ENCODE measurements around the gene TMPRSS9.
A peak's percentile ranks its signal among the peaks of the same experiment; 100 is the strongest.
"Not testable (repeated sequence)": the region's sequence is repeated elsewhere in the genome, so short reads cannot be mapped to it uniquely, and the experiment has no call there.

Gene TMPRSS9

DNA sequence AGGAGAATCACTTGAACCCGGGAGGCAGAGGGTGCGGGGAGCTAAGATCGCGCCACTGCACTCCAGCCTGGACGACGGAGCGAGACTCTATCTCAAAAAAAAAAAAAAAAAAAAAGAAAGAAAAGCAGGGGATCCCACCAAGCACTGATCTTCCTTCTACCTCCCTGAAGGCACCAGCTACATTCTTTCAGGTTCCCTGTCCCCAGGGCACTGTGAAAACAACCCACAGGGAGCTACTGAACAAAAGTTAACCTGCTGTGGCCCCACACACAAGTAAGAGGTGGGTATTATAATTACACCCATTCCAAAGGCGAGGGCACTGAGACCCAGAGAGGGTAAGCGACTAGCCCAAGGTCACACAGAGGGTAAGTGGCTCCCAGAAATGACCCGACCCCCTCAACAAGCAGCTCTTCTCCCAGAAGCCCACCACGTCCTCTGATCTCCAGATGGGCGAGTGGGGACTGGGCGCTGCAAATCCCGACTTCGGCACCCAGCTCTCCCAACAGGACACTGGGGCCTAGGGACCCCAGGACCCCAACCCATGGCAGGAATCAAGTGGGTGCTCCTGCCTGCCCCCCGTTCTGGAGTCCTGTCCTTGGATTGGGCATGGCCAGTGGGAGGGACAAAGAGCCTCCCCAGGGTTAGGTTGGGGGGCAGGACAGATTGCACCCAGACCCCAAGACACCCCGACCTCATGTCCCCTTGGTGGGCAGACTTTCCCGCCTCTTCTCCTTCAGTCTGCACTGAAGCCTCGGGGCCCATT is 94.3 kb downstream of the TMPRSS9 start:
- Mint-ChIP-seq H3K4me3 (no peak overlapping the region), H3K4me1 (ENCODE audit: low read depth) (peaks cover 25% of the 10 kb centered on the region), H3K27ac (peak overlapping the region; percentile 85), H3K36me3 (ENCODE audit: low read depth) (peaks cover 20% of the 10 kb centered on the region), H3K27me3 (no peaks in the 10 kb centered on the region), H3K9me3 (no peaks in the 10 kb centered on the region)
- intact Hi-C loops (cut with micrococcal nuclease): no loop called here

DNA sequence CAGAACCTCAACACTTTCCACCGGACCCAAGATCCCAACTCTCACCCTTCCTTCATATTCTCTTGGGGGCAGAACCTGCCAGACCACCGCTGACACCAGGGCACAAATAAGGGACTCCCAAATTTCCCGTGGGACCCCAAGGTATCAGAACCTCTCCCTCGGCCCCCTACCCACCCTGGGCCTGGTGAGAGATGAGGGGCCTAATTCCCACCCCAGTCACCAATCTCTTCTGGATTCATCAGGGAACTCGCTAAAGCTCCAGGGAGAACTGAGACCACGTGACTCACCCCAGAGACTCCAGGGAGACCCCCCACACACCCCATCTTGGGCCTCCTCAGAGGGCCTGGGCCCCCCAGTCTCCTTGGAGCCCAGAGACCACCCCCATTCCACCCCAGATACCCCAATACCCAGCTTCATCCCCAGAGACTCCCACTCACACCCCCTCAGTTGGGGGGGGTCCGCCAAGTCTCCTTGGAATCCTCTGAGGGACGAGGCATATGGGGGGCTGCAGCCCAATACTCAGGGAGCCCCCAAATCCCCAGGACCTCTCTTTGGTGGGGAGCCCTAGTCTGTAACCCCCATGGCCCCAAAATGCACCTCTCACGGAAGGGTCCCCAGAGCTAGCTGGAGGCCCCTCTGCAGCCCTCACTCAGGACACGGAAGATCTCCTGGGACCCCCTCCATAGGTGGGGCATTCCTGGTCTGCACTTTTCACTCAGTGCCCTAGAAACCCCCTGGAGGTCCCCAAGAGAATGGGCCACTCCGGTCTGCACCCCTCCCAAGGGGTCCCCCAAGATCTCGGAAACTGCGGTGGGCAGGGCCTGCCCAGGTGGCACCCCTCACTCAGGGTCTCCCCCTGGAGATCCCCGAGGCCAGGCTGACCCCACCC is 95.1 kb downstream of the TMPRSS9 start:
- Mint-ChIP-seq H3K9me3 (no peaks in the 10 kb centered on the region), H3K4me1 (ENCODE audit: low read depth) (peaks cover 31% of the 10 kb centered on the region), H3K27ac (peak overlapping the region; percentile 85), H3K27me3 (no peaks in the 10 kb centered on the region), H3K4me3 (peak overlapping the region; percentile 81), H3K36me3 (ENCODE audit: low read depth) (peaks cover 17% of the 10 kb centered on the region)
- intact Hi-C loops (cut with micrococcal nuclease): no loop called here

DNA sequence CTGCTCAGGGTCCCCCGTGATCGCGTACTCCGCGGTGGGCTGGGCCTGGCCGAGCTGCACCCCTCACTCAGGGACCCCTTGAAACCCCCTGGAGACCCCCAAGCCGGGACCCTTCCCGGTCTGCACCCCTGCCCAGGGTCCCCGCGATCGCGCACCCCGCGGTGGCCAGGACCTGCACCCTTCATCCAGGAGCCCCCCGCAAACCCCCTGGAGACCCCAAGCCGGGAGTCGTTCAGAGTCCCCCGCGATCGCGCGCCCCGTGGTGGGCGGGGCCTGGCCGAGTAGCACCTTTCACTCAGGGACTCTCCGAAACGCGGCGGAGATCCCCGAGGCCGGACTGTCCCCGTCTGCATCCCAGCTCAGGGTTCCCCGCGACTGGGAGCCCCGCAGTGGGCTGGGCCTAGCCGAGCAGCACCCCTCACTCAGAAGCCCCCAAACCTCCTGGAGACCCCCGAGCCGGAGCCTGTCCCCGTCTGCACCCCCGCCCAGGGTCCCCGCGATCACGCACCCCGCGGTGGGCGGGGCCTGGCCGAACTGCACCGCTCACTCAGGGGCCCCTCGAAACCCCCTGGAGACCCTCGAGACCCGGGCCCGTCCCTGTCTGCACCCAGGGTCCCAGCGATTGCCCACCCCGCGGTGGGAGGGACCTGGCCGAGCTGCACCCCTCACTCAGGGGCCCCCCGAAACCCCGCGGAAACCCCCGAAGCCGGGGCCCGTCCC is 95.9 kb downstream of the TMPRSS9 start:
- H3K27me3 Mint-ChIP-seq: no peaks in the 10 kb centered on the region
- no peaks in the 10 kb centered on the region for H3K9me3 Mint-ChIP-seq
- H3K4me3 Mint-ChIP-seq: peak overlapping the region; percentile 81
- H3K36me3 Mint-ChIP-seq (ENCODE audit: low read depth): peaks cover 9% of the 10 kb centered on the region
- intact Hi-C loops (cut with micrococcal nuclease): no loop called here
- H3K4me1 Mint-ChIP-seq (ENCODE audit: low read depth): peaks cover 33% of the 10 kb centered on the region
- H3K27ac Mint-ChIP-seq: peak overlapping the region; percentile 85

DNA sequence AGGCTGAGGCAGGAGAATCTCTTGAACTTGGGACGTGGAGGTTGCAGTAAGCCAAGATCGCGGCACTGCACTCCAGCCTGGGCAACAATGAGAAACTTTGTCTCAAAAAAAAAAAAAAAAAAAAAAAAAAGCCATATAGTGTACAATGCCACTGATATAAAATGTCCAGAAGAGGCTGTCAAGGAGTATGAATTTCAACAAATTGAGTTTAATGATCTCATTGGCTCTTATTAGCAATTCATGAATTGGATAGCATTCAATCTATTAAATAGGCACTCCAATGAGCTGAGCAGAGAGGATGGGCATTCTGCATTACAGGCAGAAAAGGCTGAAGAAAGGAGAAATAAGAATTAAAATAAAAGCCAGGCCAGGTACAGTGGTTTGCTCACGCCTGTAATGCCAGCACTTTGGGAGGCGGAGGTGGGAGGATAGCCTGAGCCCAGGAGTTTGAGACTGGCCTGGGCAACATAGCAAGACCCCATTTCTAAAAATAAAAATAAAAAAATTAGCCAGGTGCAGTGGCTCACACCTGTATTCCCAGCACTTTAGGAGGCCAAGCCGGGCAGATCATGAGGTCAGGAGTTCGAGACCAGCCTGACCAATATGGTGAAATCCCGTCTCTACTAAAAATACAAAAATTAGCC is 97.5 kb downstream of the TMPRSS9 start:
- Mint-ChIP-seq H3K36me3 (ENCODE audit: low read depth) (peaks cover 6% of the 10 kb centered on the region), H3K27ac (peak overlapping the region; percentile 85), H3K9me3 (no peaks in the 10 kb centered on the region), H3K4me1 (ENCODE audit: low read depth) (peaks cover 48% of the 10 kb centered on the region), H3K4me3 (peak overlapping the region; percentile 70), H3K27me3 (peaks cover 6% of the 10 kb centered on the region)
- intact Hi-C loops (cut with micrococcal nuclease): no loop called here

DNA sequence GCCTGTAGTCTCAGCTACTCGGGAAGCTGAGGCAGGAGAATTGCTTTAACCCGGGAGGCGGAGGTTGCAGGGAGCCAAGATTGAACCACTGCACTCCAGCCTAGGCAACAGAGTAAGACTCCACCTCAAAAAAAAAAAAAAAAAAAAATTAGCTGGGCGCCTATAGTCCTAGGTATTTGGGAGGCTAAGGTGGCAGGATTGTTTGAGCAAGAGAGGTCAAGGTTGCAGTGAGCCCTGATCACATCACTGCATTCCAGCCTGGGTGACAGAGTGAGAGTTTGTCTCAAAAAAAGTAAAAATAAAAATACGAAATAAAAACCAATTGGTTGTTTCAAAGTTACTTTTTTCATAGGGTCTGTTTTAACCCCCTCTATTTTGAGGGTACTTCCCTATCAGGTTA is 98.0 kb downstream of the TMPRSS9 start:
- intact Hi-C loops (cut with micrococcal nuclease): no loop called here
- Mint-ChIP-seq H3K4me1 (ENCODE audit: low read depth) (peaks cover 48% of the 10 kb centered on the region), H3K4me3 (no peak overlapping the region), H3K9me3 (no peaks in the 10 kb centered on the region), H3K36me3 (ENCODE audit: low read depth) (peaks cover 6% of the 10 kb centered on the region), H3K27me3 (peaks cover 8% of the 10 kb centered on the region), H3K27ac (no peak overlapping the region)

DNA sequence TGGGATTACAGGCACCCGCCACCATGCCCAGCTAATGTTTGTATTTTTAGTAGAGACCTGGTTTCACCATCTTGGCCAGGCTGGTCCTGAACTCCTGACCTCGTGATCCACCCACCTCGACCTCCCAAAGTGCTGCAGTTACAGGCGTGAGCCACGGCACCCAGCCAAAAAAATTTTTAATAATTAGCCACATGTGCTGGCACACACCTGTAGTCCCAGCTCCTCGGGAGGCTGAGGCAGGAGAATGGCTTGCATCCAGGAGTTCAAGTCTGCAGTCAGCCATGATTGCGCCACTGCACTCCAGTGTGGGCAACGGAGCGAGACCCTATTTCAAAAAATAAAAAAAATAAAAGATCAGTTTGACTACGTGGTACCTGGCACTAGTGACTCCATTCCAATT is 98.7 kb downstream of the TMPRSS9 start:
- H3K36me3 Mint-ChIP-seq (ENCODE audit: low read depth); H3K9me3 Mint-ChIP-seq; H3K27me3 Mint-ChIP-seq; H3K4me3 Mint-ChIP-seq; intact Hi-C loops (cut with micrococcal nuclease); H3K27ac Mint-ChIP-seq: not testable (repeated sequence)
- peaks cover 48% of the 10 kb centered on the region for H3K4me1 Mint-ChIP-seq (ENCODE audit: low read depth)

DNA sequence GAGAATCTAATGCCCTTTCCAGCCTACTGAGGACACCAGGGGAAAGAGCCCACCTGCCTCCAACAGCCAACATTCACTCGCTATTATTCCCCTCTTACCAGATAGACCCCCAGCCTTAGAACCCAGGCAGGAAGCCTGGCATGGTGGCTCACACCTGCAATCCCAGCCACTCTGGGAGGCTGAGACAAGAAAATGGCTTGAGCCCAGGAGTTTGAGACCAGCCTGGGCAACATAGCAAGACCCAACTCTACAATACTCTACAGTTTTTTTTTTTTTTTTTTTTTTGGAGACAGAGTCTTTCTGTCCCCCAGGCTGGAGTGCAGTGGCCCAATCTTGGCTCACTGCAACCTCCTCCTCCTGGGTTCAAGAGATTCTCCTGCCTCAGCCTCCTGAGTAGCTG is 100.2 kb downstream of the TMPRSS9 start:
- H3K27me3 Mint-ChIP-seq: peaks cover 8% of the 10 kb centered on the region
- no peak overlapping the region for H3K27ac Mint-ChIP-seq
- no peaks in the 10 kb centered on the region for H3K9me3 Mint-ChIP-seq
- H3K4me3 Mint-ChIP-seq: no peak overlapping the region
- peaks cover 38% of the 10 kb centered on the region for H3K4me1 Mint-ChIP-seq (ENCODE audit: low read depth)
- H3K36me3 Mint-ChIP-seq (ENCODE audit: low read depth): peaks cover 6% of the 10 kb centered on the region
- intact Hi-C loops (cut with micrococcal nuclease): no loop called here

DNA sequence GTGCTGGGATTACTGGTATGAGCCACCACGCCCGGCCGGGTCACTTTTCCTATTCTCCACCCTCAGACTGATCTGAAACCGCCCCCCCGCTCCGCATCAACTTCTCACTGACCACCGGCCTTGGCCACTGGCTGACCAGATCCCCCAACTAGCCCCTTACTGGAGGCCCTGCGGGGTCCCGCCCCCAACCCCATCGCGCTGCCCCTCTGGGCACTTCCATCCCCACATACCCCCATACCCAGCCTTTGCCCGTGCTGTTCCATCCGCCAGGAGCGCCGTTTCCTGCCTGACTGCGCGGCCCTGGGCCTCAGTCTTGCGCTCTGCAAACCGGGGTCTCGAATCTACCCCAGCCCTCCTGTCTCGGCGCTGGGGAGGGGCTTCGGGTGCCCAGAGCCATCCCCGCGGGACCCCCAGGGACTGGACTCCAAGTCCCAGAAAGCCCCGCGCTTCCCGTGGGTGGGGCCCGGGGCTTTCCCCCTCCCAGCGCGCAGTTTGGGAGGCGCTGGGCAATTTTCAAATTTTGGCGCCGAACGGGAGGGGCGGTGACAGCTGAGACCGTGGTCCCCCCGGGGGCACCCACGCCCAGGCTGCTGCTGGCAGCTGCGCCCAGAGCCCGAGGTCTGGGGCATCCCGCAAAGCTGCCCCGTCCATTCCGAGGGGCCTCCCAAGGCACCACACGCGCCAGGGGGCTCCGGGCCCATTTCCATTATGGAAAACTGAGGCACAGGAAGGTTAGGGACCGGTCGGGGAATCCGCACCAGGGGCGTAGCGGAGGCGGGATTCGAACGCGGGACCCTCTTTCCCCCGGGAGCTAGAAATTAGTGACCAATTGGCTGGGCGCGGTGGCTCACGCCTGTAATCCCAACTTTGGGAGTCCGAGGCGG is 101.9 kb downstream of the TMPRSS9 start:
- no peaks in the 10 kb centered on the region for H3K9me3 Mint-ChIP-seq
- H3K4me3 Mint-ChIP-seq: peak overlapping the region; percentile 96
- H3K27me3 Mint-ChIP-seq: peaks cover 8% of the 10 kb centered on the region
- H3K4me1 Mint-ChIP-seq (ENCODE audit: low read depth): peaks cover 28% of the 10 kb centered on the region
- no peaks in the 10 kb centered on the region for H3K36me3 Mint-ChIP-seq (ENCODE audit: low read depth)
- H3K27ac Mint-ChIP-seq: peak overlapping the region; percentile 63
- intact Hi-C loops (cut with micrococcal nuclease): no loop called here

DNA sequence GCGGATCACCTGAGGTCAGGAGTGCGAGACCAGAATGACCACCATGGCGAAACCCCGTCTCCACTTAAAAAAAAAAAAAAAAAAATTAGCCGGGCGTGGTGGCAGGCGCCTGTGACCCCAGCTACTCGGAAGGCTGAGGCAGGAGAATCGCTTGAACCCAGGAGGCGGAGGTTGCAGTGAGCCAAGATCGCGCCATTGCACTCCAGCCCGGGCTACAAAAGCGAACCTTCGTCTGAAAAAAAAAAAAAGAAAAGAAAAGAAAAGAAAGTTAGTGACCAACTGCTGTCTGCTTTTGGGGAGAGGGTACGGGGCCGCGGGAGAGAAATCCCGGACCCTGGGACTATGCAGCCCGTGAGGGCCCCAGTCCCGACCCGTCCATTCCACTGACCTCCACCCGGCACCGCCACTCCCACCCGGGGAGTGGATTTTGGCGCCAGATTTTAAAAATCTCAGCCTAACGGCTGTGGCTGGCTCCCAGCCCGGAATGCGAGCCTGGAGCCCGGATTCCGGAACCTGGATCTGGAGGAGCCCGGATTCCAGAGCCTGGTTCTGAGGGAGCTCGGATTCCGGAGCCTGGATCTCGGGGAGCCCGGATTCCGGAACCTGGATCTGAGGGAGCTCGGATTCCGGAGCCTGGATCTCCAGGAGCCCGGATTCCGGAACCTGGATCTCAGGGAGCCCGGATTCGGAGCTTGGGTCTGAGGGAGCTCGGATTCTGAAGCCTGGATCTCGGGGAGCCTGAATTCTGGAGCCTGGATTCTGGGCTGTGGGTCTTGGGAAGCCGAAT is 102.8 kb downstream of the TMPRSS9 start:
- peak overlapping the region; percentile 96 for H3K4me3 Mint-ChIP-seq
- no peaks in the 10 kb centered on the region for H3K9me3 Mint-ChIP-seq
- peaks cover 23% of the 10 kb centered on the region for H3K4me1 Mint-ChIP-seq (ENCODE audit: low read depth)
- peaks cover 8% of the 10 kb centered on the region for H3K27me3 Mint-ChIP-seq
- H3K27ac Mint-ChIP-seq: no peak overlapping the region
- intact Hi-C loops (cut with micrococcal nuclease): no loop called here
- no peaks in the 10 kb centered on the region for H3K36me3 Mint-ChIP-seq (ENCODE audit: low read depth)

DNA sequence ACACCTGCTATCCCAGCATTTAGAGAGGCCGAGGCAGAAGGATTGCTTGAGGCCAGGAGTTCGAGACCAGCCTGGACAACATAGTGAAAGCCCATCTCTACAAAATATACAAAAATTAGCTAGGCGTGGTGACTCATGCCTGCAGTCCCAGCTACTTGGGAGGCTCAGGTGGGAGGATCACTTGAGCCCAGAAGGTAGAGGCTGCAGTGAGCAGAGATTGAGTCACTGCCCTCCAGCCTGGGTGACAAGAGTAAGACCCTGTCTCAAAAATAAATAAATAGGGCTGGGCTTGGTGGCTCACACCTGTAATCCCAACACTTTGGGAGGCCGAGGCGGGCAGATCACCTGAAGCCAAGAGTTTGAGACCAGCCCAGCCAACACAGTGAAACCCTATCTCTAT is 103.6 kb downstream of the TMPRSS9 start:
- H3K36me3 Mint-ChIP-seq (ENCODE audit: low read depth); H3K27ac Mint-ChIP-seq; H3K9me3 Mint-ChIP-seq; H3K4me3 Mint-ChIP-seq; H3K27me3 Mint-ChIP-seq; intact Hi-C loops (cut with micrococcal nuclease): not testable (repeated sequence)
- peaks cover 23% of the 10 kb centered on the region for H3K4me1 Mint-ChIP-seq (ENCODE audit: low read depth)

DNA sequence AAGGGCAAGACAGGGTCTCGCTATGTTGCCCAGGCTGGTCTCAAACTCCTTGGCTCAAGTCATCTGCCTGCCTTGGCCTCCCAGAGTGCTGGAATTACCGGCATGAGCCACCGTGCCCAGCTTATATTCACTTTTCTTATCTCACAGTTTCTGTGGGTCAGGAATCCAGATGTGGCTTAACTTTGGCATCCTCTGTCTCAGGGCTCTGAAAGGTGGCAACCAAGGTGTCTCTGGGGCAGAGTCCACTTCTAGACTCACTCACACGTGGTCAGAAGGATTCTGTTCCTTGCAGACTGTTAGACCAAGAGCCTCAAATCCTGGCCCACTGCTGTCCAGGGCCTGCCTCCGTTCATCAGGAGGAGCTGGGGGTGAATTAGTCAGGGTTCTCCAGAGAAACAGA is 104.3 kb downstream of the TMPRSS9 start:
- Mint-ChIP-seq H3K4me1 (ENCODE audit: low read depth) (peaks cover 26% of the 10 kb centered on the region), H3K36me3 (ENCODE audit: low read depth) (no peaks in the 10 kb centered on the region), H3K4me3 (no peak overlapping the region), H3K9me3 (no peaks in the 10 kb centered on the region), H3K27me3 (peaks cover 11% of the 10 kb centered on the region), H3K27ac (no peak overlapping the region)
- intact Hi-C loops (cut with micrococcal nuclease): no loop called here

DNA sequence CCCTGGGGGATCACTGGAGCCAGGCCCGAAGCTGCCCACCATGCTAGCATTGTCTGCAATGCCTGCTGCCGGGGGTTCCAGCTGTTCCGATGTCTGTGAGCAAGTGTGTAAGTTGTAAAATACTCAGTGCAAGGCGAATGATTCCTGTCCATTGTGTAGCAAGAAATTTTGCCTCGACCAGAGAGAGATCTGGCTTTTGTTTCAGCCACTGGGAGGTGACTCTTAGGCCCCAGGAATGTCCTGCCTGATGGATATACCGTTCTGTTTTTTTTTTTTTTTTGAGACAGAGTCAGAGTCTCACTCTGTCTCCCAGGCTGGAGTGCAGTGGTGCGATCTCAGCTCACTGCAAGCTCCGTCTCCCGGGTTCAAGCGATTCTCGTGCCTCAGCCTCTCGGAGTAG is 108.5 kb downstream of the TMPRSS9 start:
- peaks cover 9% of the 10 kb centered on the region for H3K4me1 Mint-ChIP-seq (ENCODE audit: low read depth)
- H3K27me3 Mint-ChIP-seq: peaks cover 12% of the 10 kb centered on the region
- intact Hi-C loops (cut with micrococcal nuclease): no loop called here
- H3K4me3 Mint-ChIP-seq: no peak overlapping the region
- no peaks in the 10 kb centered on the region for H3K36me3 Mint-ChIP-seq (ENCODE audit: low read depth)
- no peaks in the 10 kb centered on the region for H3K9me3 Mint-ChIP-seq
- no peak overlapping the region for H3K27ac Mint-ChIP-seq
